Astrocyte of the spinal cord (primary cell): ENCODE results near the gene FOXN3.
"Not testable (repeated sequence)": the region's sequence is repeated elsewhere in the genome, so short reads cannot be mapped to it uniquely, and the experiment has no call there.

Experiments used
- DNase-seq: peaks from one replicate; pipeline ENCODE4 v3.0.0; 2011; ENCODE audit warnings: low read depth, low spot score
- H3K4me3 ChIP-seq: 2 replicates; pipeline ENCODE4 v1.5.1; 2011; ENCODE audit warnings: low read depth, mild to moderate bottlenecking, low read length, moderate library complexity
- in situ Hi-C: cut with HindIII; loops from 2 replicates; pipeline ENCODE4 v1.10.0; 2017; ENCODE audit warnings: low sequenced_read_pairs
- TF ChIP-seq, protein P1 (sequence below): IDR thresholded peaks from 2 replicates; pipeline ENCODE4 v1.5.1; 2012; ENCODE audit warnings: low read depth, mild to moderate bottlenecking, low read length, inconsistent platforms

The FOXN3 gene

DNA sequence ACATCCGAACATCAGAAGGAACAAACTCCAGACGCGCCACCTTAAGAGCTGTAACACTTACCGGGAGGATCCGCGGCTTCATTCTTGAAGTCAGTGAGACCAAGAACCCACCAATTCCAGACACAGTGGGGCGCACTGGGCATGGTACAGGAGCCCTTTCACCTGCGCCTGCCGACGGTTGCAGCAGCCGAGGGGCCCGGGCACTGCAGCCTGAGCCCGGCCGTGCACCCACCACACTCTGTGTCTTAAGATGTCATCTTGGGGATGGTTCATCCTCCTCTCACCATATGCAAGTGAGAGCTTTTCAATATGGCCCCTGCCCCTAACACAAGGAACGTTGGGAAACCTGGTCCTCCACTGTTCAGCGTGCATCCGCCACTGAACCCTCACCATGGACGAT lies 304.3 kb downstream of the FOXN3 start:
- DNase-seq = no peak
- in situ Hi-C loops = no loop called here
- TF ChIP-seq, protein P1, sequence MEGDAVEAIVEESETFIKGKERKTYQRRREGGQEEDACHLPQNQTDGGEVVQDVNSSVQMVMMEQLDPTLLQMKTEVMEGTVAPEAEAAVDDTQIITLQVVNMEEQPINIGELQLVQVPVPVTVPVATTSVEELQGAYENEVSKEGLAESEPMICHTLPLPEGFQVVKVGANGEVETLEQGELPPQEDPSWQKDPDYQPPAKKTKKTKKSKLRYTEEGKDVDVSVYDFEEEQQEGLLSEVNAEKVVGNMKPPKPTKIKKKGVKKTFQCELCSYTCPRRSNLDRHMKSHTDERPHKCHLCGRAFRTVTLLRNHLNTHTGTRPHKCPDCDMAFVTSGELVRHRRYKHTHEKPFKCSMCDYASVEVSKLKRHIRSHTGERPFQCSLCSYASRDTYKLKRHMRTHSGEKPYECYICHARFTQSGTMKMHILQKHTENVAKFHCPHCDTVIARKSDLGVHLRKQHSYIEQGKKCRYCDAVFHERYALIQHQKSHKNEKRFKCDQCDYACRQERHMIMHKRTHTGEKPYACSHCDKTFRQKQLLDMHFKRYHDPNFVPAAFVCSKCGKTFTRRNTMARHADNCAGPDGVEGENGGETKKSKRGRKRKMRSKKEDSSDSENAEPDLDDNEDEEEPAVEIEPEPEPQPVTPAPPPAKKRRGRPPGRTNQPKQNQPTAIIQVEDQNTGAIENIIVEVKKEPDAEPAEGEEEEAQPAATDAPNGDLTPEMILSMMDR = no peak
- H3K4me3 ChIP-seq = no peak overlapping the region

DNA sequence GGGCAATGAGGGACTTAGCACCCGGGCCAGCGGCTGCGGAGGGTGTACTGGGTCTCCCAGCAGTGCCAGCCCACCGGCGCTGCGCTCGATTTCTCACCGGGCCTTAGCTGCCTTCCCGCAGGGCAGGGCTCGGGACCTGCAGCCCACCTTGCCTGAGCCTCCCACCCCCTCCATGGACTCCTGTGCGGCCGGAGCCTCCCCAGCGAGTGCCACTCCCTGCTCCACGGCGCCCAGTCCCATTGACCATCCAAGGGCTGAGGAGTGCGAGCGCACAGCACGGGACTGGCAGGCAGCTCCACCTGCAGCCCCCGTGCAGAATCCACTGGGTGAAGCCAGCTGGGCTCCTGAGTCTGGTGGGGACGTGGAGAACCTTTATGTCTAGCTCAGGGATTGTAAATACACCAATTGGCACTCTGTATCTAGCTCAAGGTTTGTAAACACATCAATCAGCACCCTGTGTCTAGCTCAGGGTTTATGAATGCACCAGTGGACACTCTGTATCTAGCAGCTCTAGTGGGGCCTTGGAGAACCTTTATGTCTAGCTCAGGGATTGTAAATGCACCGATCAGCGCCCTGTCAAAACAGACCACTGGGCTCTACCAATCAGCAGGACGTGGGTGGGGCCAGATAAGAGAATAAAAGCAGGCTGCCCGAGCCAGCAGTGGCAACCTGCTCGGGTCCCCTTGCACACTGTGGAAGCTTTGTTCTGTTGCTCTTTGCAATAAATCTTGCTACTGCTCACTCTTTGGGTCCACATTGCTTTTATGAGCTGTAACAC lies 305.1 kb downstream of the FOXN3 start:
- DNase-seq, in situ Hi-C loops, H3K4me3 ChIP-seq: not testable (repeated sequence)

DNA sequence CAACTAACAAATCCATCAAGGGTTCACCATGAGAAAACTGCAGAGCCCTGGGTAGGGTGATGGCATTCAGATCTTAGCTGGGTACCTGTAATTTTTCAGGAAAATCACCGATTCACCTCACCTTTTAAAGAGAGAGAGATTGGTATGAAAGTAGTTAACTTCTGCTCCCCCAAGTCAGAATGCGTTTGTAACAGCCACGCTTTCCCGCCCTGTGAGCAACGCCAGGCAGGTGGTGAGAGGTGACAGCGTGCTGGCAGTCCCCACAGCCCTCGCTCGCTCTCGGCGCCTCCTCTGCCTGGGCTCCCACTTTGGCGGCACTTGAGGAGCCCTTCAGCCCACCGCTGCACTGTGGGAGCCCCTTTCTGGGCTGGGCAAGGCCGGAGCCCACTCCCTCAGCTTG lies 305.8 kb downstream of the FOXN3 start:
- in situ Hi-C loops, DNase-seq, H3K4me3 ChIP-seq: not testable (repeated sequence)

DNA sequence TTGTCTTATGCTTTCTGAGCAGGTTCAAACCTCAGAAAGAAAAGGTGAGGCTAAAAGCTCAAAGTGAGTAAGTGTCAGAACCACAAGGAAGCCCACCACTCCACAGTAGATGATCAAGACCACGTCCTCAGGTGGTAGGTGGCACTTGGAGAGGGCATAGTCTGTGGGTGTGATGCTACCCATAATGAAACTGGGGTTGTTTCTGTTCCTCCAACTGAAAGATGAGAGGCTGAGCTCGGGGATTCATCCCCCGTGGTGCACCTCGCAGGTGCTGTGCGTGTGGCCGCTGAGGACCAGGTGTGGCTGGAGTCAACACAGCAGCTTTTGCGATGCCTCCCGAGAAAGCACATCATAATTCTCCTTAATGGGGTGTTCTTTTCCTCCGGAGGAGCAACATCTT lies 306.9 kb downstream of the FOXN3 start:
- DNase-seq = no peak
- in situ Hi-C loops = no loop called here
- TF ChIP-seq, protein P1 = no peak
- no peak overlapping the region for H3K4me3 ChIP-seq

DNA sequence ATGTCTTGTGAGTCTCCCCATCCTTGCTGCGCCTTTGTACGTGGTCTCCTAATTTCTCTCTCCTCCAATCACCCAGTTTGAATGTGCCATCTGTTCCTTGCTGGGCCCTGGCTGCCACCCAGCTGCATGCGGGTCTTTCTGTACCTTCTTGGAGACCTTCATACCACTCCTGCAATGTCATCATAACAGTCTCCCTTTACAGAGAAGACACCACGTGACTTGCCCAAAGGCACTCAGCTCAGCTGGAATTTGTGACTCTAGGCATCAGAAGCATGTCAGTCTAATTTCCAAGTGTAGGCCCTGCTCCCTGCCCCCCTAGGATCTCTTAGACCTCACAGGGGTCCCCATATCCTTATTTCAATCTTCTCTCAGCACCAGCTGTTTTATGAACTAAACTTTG lies 308.4 kb downstream of the FOXN3 start:
- in situ Hi-C loops = no loop called here
- DNase-seq = no peak

DNA sequence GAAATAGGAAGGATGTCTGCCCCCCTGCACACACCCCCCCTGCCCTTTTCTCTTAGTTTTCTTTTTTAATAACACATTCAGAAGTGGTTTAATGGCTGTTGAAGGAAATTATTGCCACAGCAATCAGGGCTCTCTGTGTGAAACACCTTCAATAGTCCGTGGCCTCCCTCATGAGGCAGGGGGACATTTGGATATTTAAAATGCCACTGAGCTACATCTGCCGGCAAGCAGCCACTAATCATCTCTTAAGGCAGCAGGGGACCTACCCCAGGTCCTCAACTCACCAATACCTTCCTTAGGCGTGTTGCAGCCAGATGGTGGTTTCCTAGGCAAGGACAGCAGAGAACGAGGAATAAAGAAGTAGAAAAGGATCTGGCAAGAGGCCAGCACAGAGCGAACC lies 309.4 kb downstream of the FOXN3 start:
- H3K4me3 ChIP-seq = no peak overlapping the region
- TF ChIP-seq, protein P1 = no peak
- in situ Hi-C loops = no loop called here
- no peak for DNase-seq

More for the DNA sequence above, 308.4 kb downstream of the FOXN3 start:
- TF ChIP-seq, protein P1 = no peak
- H3K4me3 ChIP-seq = no peak overlapping the region
